Fibroblast of peridontal ligament (primary cell): ENCODE results near the gene PFKP.

Source experiments
- DNase-seq: peaks from one replicate; pipeline ENCODE4 v3.0.0-alpha.2; 2010; ENCODE audit errors: extremely low read depth

Gene PFKP

DNA sequence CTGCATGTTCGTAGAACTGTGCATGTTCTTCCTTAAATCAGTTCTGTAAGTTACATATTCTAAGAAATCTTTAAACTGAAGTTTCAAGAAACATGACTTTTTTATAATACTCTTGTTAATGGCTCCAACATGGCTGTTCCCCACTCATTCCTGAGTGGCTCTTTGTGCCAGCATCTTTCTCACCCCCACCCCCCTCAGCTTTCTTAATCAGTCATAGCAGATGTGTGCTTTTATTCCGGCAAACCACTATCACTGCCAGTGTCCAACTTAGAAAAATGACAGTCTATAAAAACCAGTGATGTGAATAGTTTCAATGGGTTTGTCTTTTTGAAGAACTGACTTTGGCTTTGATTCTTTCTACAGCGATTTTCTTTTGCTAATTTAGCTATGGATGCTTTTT is 67.7 kb downstream of the PFKP start:
- no peak for DNase-seq

DNA sequence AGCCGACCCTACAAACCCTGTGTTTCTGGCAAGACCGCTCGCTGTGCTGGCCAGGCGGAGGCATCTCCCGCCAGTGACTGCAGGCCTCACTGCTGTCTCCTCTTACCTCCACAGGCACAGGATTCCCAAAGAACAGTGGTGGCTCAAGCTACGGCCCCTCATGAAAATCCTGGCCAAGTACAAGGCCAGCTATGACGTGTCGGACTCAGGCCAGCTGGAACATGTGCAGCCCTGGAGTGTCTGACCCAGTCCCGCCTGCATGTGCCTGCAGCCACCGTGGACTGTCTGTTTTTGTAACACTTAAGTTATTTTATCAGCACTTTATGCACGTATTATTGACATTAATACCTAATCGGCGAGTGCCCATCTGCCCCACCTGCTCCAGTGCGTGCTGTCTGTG is 69.0 kb downstream of the PFKP start:
- no peak for DNase-seq

DNA sequence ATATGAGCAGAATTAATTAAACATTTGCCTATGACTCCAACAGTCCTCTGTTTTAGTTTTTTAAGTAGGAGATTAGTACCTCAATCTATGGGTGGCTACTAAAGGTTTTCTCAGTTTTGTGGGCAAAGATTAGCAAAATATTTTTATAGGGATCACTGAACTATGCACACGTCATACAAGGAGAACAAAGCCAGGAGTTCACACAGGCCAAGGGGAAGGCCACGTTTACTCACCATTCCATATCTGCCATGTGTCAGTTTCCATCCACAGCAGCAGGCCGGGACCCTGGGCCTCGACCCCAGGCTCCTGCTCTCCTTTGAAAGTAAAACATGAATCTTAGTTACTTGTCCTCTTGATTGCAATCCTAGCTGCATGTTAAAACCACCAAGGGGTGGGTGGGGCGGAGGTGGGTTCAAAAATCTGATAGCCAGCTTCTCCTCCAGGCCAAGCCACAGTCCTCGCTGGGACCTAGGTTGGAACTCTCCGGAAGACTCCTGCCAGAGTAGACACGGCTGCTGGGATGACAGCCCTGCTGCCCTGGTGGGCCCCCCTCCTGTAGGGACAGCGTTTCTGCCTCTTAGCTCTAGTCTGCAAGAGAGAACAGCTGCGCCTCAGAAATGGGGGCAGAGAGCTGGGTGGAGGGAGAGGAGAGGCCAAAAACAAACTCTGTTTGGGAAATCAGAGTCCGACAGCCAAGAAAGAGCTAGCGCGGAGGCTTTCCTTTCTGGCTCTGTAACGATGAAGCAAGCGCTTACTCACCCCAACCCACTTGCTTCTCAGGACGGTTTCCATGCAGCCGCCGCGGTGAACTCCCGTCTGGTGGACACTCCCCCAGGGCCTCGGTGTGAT is 69.6 kb downstream of the PFKP start:
- no peak for DNase-seq

DNA sequence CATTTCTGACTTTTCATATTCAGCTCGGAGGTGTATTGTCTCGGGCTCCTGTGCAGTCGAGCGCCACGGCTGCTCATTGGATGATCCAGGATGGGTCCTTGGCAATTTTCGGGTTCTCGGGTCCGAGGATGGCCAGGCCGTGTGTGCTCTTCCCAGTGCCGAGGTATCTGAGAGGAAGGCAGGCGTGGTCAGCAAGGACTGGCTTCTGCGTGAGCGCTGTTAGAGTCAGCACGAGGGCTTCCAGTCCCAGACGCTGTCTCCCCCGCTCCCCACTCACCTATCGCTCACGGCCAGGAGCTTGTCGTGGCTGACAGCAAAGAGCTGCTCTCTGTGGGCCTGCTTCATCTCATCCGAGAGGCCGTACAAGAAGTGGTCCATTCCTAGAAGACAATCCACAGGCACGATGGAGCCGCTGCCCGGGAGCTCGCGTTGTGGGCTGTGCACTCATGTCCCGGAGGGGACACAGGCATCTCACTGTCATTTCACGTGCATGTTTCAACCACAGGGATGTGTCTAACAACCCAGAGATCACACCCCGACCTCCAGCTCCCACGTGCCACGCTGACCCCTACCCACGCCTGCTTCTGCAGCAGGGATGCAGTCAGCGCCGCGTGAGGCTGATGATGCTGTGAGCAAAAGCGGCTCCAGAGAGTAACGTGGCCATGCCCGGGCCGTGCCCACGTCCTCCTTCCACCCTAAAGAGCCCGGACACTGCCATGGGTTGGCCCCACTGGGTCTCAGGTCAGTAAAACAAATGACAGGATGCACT is 70.8 kb downstream of the PFKP start:
- no peak for DNase-seq

DNA sequence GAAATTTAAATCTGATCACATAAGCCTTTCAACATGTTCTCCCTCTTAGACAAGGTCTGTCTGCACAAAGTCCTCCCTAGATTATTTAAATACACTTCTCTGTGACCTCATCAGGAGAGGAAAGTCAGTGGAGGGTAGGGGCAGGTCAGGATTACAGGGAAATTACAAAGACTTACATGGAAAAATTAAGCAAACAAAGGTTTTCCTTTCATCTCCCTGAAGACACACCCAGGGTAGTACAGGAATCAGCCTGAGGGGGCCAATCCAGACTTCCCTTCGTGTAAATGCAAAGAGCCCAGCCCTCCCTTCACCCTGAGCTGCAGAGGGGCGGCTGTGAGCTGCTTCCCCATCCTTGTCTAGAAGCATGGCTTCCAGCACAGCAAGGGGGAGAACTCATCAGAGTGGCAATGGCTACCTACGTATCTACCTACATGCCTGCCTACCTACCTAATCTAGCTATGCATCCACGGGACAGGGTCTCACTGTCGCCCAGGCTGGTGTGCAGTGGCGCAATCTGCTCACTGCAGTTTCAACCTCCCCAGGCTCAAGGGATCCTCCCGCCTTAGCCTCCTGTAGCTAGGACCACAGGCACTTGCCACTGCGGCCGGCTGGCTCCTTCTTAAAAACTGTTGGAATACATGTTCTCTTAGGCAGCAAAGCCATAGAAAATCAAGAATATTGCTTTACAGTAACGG is 72.0 kb downstream of the PFKP start:
- DNase-seq: no peak

DNA sequence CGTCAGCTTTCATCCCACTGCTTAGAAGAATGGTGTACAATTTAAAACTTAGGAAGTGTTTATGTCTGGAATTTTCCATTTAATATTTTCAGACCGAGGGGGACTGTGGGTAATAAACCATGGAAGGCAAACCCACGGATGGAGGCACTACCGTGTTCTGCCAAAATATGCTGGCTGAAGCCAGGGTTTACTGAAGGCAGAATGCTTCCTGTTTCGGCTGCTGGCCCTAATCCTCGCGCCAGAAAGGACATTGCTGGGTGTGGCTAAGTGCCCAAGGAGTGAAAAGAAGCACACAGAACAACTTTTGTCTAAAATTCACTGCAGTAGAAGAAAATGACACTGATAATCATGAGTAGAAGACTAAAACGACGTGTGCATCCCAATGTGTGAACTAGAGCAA is 72.9 kb downstream of the PFKP start:
- DNase-seq: no peak

DNA sequence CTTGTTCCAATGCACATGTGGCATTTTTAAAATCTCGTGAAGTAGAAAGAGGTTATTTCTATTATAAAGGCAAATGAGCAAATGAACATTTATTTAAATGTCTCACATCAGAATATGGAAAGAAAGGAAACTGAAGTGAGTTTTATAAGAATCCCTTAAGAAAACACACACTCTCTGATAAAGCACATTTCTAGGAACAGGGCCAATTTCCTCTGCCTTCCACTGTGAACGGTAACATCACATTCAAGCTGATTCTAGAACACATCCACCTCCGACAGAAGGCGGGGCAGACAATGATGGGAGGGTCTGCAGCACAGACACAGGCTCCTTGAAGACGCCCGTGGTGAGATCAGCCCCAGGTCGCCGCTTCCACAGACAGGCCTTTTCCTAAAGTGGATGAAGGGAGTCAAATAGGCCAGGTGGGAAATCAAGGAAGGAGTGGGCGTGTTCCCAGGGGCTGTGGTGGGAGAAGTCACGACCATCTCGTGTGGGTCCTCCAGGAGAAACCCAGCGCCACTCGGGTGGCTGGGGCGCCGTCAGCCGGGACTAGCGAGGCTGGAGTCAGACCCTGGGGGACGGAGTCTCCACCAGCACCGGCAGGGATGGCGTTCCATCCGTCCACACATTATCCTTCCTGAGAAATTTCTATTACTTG is 74.1 kb downstream of the PFKP start:
- DNase-seq: no peak

DNA sequence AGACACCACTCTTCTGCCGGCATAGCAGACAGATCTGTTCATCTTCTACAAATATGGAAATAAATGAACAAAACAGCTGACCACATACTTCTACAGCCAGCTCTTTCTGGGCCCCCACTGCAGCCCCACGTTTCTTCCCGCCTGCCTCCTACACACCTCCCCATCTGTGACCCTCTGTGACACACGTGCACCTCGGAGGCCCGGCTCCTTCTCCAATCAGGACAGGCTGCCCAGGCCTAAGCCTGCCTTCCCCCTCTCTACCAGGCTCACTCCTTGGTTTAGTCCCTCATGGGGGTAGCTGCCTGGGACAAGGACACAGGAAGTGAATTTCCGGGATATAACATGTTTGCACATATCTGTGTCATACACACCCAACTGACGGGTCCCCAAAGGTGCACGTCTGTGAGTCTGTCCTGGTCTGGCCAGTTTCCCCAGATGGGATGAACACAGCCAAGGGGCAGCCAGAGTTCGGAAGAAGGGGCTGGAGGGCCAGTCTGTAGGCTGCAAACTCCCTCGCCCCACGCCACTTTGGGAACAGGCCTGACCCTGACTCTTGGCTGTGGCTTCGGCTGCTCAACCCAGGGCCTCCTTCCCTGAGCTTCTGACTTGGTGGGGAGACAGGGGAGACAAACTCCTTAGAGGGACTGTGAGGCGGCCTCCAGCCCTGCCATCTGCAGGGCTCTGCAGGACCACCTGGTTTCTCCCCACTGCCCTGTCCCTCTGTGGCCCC is 75.0 kb downstream of the PFKP start:
- no peak for DNase-seq

DNA sequence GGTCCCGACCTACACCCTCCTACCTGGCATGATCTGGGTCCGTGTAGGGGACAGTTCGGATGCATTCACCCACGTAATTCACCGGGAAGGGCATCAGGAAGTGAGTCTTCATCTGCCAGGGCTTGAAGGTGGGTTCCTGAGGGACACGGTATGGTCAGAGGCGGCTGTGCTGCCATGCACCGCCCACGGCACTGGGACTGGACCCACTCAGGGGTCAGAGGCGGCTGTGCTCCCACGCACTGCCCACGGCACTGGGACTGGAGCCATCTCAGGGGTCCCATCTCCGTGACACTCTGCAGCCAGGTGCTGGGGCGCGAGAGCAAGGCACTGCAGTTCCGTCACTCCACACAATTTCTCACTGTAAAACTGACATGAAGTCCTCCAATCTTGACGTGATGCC is 76.0 kb downstream of the PFKP start:
- DNase-seq: no peak

DNA sequence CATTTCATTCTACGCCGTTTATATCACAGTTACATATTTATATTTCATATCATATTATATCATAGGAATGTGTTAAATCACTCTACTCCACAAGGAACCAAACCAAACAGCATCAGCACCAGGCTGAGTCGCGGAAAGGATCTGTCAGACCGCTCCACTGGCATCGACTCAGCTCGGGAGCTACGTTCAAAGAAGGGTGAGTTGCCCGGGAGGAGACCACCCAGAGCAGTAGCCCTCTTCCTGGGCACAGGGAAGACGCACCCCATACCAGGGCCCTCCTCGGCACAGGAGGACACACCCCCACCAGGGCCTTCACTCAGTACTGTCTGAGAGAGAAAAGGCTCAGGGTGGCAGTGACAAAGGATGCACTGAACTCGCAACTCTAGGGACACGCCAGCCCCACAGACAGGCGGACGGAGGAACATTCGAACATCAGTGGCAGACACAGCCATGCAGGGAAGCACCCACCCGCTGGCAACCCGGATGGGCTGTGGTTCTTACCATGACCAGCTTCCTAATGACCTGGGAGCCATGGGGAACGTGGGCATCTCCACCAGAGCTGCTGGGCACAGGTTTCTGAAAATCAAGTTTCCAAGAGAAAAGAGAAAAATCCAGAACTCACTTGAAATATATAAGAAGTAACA is 76.6 kb downstream of the PFKP start:
- DNase-seq: no peak

DNA sequence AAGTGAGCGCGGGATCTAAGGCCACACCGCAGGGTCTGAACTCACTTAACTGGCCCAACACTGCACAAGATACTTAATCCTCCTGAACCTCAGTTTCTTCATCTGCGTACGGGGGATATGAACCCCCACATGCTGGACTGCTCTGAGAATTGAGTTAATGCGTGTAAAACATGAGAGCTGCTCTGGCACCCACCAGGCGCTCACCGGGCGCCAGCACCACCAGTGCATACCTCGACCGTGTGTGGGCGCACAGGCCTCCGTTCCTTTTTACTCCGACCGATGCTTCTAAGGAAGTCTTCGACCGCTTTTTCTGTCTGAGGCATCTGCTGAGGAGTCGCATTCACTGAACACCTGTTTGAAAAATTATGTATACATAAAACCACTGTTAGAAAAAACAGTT is 78.0 kb downstream of the PFKP start:
- DNase-seq: no peak

DNA sequence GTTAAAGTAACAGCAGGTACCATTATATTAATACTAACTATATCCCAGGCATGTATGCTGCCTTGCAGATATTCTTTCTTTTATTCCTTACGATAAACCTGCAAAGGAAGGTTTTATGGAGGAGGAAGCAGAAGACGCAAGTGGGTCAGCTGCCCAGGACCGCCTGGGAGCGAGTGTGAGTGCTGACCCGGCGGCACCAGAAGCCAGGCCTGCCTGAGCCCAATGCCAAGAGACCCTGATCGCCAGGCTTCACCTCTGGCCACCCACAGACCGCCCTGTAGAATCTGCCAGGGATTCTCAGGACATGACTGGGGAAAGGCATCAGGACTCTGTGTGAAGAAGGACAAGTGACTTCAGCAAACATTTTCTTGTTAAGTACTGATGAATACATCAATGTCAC is 78.9 kb downstream of the PFKP start:
- no peak for DNase-seq

DNA sequence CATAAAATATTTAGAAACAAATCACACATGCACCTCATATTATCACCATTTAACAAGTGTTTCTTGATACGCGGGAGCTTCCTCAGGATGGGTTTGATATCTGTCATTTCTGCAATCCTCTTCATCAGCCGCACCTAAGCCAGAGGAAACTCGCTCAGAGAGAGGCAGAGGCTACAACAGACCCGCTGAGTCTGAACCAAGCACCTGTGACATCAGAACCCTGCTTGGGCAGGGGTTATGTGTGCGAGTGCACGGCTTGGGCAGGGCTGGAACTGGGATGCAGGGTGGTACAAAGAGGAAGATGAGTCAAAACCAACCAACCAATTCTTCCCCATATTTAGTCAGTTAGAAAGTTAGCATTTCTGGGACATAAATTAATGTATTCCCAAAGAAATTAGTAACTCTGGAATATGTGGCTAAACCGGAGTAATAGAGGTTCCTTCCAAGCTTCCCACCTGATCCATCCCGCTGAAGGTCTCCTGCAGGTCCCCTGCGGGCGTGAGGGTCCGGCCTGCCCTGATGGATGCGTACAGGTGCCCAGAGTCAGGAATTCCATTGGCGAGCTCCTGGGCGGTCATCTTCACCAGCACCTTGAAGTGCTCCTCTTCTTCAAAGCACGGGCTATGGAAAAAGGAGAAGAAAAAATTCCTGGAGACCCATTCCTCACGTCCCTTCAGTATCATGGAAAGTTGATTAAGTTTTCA is 79.9 kb downstream of the PFKP start:
- DNase-seq: no peak

DNA sequence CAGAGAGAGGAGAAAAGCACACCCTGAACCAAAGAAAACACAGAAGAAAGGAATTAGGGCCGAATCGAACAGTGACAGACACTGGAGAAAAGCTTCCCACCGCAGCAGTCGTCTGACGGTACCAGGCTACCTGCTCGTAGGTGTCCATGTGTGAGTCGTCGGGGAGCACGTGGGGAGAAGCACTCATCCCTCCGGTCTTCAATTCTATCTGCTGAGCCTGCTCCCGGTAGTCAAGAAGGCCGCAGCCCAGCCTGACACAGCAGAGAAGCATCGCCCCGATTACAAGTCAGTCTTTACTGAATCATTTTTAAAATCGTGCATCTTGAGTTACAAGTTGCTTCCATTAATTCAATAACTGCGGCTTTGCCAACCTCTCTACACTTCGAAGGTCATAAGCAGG is 80.7 kb downstream of the PFKP start:
- no peak for DNase-seq

DNA sequence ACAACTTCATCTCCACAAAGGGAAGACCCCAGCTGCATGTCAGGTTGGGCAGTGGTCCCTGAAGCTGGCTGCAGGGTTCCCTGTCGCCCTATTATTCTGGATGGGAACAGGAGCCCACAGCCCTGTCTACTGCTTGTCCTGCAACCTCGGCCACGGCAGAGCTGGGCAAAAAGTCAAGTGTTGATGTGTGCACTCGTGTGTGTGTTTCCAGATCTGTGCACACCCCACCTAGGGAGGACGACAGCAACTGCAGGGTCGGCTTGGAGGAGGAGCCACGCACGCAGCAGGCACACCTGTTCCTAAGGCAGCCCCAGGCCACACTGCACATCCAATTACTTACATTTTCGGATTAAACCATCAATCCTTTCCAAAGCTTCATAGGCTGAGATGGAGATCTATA is 81.6 kb downstream of the PFKP start:
- DNase-seq: no peak

DNA sequence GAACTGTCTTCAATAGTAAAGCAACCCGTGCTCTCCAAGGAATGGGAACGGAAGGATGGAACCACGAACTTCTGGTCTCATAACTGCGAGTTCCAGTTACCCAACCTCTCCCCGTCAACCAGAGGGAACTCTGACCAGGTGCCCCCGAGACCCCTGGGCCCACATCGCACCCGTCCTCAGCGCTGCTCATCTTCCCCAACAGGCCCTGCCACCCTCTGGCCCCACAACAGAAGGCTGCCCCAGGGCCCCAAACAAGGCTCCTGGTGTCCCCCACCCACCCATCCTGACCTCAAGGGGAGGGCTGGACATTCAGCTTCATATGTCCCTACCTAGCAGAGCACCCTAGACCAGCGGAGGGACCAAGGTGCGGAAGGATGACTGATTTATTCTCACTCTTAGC is 82.6 kb downstream of the PFKP start:
- no peak for DNase-seq

DNA sequence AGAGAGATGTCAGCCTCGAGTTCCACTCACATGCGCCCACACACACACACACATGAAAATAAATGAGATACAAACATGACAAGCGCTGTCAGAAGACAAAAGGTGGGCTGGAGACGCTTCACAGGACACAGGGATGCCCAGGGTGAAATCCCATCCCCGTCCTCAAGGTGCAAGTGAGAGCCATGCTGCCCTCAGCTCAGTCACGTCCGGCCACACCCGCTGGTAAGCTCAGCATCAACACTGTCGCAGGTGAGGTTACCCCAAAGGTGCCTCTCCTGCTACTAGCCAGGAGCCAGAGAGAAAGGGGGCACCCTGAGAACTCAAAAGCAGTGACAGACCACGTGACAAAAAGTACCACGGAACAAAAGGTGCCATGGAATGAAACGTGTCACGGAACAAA is 83.0 kb downstream of the PFKP start:
- DNase-seq: no peak

DNA sequence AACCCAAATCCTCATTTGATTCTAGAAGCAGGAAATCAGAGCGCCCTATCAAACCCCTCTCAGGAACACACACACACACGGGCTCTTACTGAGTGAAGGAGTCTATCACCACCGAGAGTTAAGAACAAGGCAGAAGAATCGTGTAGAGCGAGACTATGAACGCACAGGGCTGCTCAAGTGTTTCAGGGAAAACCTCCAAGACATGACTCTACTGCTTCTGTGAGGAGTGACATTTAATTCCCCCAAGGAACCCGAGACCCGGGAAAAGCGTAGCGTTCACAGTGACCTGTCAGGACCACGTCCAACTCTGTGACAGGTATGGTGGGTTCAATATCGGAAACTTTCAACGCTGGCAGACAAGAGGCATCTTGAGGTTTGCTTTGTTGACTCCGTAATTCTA is 83.6 kb downstream of the PFKP start:
- no peak for DNase-seq

DNA sequence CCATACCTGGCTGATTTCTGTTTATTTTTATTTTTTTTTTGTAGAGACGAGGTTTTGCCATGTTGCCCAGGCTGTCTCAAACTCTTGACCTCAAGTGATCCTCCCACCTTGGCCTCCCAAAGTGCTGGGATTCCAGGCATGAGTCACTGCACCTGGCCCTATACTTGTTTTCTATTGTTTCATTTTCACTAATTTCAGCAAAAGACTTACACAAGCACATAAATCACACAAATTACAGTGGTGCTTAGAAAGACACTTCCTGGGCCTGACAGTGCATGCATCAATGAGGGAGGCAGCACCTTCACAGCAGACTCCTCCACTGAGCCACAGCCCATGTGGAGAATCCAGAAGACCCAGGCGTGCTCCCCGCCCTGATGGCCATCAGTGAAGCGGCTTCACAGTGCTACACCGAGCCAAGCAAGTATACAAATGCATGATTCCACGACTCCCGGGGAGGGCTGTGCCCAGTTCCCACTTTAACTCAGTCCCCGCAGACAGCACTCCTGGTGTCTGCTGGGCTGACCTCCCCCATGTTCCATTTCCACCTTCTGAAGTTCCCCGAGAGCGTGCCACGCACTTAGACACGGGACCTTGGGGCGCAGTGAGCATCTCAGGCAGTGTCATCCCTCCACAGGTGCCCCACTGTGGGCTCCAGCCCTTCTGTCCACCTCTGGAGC is 84.7 kb downstream of the PFKP start:
- DNase-seq: no peak

DNA sequence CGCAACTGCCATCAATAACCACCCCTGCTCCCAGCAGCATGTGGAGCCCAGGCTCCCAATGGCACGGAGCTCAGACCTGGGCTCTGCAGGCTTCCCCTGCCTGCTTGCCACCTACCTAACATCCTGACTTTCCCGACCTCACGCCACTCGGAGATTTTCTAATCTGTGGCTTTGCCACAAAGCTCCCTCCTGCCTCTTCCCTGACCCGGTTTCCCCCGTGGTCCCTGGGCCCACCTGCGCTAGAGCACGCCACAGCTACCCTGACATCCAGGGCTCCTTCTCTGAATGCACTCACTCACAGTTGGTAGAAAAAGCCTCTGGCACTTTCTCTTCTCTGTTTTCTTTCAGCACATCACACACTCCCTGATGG is 85.2 kb downstream of the PFKP start:
- no peak for DNase-seq
